ENCODE data around the gene RORC.

The RORC gene

DNA sequence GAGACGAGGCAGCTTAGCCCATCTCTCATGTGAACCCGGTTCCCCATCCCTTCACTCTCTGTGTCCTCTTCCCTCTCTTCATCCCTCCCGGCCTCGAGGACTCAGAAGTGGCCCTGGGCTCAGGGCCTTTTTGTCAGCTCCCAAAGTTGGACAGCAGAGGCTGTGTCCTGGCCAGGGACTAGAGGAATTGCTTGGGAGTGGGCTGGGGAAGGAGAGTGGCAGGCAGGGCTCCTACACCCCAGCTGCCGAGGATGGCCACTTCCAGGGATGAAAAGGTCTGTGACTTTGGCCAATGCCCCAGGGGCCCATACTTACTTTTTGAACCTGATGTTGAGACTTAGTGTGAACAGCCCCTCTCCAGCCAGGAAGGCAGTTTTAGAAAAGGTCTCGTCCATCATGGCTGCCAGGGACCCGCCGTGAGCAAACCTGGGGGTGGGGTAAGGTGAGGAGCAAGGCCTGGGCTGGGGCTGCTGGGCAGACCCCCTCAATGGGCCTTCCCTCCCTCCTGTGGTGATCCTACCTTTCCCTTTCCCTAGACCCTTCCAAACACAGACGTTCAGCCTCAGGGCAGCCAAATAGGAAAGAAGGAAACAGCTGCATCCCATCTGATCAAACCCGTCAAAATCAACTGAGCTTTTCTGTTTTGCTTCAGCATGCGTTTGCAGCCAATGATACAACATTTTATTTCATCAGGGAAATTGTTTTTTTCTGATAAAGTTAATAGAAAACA, 16.4 kb upstream of the RORC start:
- DNase-seq (ENCODE audit: low spot score): no peak

DNA sequence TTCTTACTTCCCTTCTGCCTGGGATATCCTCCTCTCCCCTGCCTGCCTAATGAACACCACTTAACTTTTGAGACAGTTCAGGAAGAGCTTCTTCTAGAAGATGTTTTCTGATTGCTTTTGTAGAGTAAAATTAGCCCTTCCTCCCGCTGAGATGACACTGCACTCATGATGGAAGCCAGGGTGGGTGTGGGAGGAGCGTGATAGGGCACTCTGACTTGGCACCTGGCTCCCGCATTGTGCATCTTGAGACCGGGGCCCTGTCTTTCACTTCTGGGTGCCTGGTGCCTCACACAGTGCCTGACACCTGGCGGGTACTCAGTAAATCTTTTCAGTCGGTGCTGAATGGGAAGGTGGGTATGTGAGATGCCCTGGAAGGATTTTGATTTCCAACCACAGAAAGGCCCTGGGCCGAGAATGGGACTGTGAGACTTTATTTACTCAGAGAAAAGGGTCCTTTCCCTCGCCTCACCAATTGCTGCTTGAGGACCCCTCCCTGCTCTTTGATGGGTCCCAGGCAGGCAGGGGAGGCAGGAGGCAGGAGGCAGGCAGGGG, 15.2 kb upstream of the RORC start:
- no peak for DNase-seq (ENCODE audit: low spot score)

DNA sequence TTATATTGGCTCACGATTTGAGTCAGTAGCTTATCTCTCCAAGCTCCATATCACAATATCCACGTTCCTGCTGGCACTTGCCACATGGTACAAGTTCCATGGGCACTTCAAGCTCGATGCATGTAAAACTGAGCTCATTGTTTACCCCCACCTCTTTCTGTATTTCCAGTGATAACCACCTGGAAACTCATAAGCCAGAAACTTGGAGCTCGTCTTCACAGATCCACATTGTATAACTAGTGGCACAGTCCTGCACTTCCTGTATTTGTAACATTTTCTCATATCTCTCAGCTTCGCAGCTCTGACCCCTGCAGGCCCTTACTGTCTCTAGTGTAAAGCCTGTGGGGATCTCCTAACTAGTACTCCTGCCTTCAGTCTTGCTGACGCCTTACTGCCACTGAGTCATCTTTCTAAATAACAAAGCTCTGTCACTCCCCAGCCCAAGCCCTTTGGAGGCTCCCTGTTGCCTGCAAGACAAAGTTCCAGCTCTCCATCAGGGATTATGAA, 14.5 kb upstream of the RORC start:
- DNase-seq (ENCODE audit: low spot score): no peak

DNA sequence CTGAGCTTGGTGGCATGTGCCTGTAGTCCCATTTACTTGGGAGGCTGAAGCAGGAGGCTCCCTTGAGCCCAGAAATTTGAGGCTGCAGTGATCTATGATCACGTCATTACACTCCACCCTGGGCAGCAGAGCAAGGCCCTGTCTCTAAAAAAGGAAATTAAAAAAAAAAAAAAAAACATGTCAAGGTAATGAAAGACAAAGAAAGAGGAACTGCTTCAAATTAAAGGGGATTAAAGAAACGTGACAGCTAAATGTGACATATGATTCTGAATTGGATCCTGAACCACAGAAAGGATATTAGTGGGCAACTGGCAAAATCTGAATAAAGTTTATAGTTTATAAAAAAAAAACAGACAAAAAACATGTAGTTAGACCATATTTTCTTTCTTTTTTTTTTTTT, 11.8 kb upstream of the RORC start:
- no peak for DNase-seq (ENCODE audit: low spot score)

DNA sequence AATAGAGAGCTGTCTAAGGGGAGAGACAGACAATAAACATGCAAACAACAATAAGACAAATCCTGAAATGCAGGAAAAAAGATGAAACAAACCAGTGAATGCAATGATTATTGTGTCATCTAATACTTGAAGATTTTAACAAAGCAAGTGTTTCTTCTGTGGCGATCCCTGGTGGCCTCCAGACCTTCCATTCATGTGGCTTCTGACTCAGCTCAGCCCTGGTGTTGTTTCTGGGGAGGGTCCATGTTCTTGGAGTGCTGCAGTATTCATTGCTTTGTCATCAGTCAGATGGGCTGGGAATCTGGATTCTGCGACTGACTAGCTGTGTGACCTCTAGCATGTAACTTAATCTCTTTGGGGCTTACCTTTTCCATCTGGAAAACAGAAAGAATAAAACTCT, 9.5 kb upstream of the RORC start:
- DNase-seq (ENCODE audit: low spot score): no peak

DNA sequence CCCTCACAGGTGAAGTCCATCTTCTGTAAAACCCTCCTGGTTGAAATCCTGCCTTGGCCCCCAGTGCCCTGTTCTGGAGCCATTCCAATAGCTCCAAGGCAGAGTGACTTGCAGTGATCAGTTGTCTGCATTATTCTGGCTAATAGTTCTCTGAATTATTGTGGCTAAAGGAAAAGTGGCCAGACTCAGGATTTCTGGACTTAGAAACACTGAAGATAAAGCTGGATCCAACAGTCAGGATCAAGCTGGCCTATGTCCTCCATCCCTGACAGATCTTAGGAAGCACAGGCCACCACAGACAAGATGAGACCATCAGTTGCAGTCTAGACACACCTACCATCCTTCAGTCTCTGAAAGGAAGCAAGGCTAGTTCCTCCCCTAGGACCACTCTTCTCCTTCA, 8.8 kb upstream of the RORC start:
- DNase-seq (ENCODE audit: low spot score): no peak

DNA sequence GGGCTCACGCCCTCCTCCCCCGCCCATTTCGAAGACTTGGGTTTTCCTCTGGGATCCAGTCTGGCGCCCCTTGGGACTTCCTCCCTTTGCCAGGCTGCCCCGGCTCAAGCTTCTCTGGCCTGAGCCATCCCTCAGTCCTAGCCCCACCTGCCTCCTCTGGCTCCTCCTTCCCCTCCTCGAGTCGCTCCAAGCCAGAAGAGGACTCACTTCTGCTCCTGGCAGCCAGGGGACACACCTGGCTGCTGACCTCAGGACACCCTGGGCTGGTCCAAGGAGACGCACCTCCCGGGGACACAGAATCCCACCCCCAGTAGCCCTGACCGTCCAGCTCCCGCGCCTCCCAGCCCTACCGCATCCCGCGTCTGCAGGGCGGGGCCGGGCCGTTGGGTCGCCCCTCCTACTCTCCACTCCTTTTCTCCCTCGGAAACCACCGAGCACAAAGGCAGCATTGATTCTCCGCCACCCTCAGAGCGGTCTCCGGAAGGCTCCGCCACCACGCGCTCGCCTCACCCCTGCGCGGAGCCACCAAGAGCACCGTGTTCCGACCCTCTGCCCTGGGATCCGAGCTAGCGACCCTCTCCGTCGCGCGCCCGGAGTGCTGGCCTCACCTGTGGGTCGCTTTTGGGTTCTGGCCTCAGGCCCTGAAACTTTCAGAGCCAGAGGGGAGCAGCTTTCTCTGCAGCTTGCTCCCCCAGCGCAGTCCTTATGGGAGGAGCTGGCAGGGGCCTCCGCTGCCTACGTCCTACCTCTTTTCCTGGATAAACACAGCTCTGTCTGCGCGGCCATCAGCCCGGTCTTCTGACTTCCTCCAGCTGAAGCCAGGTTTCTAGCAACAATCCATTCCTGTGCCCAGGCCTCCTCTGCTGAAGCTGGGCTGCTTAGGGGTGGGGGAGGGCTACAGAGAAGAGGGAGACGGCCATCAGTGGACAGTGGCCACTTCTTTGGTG, 8.1 kb upstream of the RORC start, which contains the start of gene C2CD4D:
Gene C2CD4D (minus strand): TSS at position 364 of the 947 bp plus-strand sequence. CDS start 831 bp downstream, outside the sequence.
- DNase-seq (ENCODE audit: low spot score): no peak

DNA sequence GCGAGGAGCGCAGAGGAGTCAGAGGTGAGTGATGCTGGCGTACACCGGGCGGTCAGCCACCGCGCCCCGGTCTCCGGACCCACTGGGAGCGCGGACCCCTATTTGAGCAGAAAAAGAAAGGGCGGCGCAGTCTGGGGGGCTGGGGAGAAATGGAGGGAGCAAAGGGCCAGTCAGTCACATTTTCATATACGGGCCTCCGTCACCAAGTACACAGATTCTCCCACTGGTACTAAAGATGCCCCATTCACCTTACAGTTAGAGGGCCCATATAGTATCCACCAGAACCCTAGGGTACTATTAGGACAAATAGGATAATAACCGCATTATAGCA, 7.4 kb upstream of the RORC start:
- DNase-seq (ENCODE audit: low spot score): no peak

DNA sequence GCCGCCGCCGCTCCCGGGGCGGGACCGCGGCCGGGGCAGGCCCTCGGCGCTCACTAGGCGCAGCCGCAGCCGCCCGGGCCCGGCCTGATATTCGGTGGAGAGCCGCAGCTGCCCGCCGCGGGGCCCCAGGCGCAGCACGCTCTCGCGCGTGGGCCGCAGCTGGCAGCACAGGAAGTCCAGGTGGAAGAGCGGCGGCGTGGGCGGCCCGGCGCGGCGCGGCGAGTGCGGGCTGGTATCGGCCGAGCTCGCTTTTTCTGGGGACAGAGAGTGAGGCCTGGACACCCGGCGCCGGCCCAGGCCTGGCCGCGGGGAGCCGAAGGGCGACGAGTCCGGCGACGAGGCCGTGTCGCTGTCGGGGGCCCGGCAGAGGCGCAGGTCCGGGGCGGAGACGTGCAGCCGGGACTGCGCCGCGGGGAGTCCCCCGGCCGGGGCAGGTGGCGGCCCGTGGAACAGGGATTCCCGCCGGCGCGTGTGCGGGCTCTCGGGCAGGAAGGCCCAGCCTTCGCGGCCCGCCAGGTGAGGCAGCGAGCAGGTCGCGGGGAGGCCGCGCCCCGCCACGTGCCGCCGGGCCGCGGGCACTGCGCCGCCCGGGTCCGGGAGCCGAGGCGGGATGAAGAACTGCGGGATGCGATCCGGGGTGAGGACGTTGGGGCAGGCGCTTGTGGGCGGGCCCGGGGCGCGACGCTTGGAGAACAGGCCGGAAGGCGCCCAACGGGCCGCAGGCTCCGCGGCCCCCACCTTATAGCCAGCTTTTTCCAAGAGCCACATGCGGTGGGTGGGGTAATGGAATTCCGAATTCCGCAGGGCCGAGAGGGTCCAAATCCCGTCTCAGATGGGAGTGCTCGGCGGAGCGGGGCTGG, 6.8 kb upstream of the RORC start:
- DNase-seq (ENCODE audit: low spot score): no peak

DNA sequence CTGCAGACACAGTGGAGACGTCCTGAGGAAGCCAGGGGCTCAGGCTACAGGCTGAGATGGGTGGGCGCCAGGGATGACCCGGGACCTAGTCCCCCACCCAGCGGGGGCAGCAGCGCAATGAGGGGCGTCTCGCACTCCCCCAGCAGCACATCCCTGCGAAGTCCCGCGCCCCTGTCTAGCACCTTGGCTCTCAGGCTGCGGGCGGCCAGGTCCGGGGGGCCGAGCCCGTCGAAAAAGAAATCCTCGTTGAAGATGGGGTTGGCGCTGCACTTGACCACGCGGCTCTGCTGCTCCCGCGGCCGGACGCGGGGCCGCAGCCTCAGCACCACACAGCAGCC, 6.3 kb upstream of the RORC start:
- DNase-seq (ENCODE audit: low spot score): no peak

DNA sequence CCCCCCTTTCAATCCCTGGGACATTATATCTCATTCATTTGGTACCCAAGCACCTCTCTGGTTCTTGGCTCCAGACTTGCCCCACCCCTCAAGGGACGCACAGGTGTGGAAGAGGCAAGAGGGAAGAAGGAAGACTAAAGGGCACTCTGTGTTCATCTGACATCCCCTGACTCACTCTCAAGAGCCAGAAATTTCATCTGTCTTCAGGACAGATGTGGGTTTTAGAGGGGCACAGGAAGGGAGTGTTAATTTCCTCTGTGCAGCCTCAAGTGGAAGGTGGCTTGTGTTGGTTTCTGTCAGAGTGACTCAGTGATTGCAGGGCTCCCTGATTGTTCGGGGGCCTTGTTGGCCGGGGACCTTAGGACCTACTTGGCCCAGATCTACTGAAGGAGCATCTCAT, 5.6 kb upstream of the RORC start:
- DNase-seq (ENCODE audit: low spot score): no peak

DNA sequence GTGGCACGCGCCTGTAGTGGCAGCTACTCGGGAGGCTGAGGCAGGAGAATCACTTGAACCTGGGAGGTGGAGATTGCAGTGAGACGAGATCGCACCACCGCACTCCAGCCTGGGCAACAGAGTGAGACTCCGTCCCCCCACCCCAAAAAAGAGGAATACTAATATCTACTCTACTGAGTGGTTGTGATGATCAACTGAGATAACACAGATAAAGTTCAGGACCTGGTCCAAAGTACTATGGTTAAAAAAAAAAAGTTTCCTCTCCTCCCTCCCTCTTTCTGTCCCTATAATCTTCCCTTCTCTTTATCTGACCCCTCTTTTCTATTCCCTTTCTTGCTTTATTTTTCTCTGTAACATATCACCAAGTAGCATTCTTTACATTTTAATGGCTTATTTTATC, 4.0 kb upstream of the RORC start:
- no peak for DNase-seq (ENCODE audit: low spot score)

DNA sequence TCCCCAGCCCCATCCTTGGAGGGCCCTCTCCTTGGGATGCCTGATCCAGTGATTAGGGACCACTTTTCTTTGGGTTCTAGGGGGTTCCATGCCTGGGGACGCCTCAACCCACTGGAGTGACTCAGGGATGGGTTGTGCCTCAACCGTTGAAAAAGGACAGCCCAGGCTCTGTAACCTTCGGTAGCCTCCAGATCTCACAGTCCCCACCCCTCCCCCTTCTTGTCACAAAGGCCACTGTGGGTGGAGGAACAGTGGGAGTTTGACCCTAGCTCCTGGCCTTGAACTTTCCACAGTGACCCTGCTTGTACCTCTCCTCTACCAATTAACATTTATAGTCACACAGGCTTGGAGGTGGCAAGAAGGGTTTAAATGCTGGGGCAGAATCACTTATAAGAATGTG, 2.6 kb upstream of the RORC start:
- DNase-seq (ENCODE audit: low spot score): no peak

DNA sequence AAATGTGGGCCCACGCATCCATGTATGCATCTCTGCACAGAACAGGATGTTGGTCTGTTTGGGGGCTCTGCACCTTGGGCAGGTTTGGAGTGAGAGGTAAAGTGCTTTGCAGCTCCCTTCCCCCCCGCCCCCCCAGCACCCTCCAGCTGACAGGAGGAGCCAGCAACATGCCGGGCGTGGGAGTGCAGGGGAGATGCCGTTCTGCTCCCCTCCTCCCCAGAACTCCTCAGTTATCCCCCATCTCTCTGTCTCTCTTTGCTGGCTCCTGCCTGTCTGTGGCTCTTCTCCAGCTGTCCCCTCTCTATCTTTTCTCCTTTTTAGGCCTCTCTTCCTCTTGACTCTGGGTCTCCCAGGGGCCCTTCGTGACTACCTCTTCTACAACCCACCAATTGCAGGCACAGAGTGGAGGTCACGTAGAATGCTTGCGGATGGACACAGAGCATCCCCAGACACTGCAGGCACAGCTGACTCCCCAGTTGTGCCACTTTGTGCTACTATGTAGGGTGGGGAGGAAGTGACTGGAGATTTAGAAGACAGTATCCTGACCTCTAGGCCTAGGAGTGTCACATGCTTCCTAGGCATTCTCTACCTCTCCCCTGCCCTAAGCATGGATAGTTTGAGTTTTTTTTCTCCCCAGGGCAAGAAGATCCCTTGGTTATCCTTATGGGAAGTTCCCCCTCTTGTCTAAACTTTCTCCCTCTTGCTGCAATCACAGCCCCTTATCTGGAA, 1.7 kb upstream of the RORC start:
- no peak for DNase-seq (ENCODE audit: low spot score)

DNA sequence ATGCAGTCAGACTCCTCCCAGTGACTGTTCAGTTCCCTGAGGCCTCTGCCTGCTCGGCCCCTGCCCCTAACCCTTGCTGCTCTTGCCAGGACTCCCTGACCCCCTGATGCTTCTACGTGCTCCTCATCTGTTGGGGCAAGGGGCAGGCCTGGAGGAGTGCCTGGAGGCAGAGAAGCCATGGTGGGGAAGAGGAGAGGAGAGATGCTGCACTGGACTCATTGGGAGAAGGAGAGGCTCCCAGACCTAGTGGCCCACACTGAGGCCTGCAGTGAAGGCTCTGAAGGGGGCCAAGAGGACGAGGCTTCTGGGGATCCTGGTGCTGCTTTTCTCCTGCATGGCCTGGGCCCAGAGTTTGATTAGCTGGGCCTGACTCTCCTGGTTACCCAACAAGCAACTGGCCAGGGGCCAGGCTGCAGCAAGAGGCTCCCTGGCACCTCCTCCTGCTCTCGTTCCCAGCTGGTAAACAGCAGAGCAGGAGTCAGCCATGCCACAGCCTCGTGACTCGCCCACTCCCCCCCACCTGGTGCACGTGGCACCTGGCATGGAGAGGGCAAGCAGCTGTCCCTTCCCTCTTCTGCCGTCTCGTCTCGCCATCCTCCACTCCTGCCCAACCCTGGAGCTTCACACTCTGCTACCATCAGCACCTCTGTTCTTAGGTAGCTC, 847 bp upstream of the RORC start:
- no peak for DNase-seq (ENCODE audit: low spot score)

DNA sequence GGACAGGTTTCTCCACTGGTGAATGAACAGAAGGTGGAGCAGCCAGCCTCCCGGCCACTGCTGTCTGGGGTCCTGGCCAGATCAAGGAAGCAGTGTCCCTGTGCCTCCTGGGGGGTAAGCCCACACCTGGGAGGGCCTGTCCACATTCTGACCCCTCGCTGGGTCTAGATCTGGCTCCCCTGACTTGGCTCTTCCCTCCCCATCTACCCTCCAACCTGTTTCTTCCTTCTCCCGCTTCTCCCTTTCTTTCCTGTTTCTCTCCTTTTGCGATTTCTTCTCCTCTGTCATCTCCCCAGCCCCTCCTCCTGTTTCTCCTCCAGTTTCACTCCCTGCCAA, 378 bp downstream of the RORC start:
- no peak for DNase-seq (ENCODE audit: low spot score)

DNA sequence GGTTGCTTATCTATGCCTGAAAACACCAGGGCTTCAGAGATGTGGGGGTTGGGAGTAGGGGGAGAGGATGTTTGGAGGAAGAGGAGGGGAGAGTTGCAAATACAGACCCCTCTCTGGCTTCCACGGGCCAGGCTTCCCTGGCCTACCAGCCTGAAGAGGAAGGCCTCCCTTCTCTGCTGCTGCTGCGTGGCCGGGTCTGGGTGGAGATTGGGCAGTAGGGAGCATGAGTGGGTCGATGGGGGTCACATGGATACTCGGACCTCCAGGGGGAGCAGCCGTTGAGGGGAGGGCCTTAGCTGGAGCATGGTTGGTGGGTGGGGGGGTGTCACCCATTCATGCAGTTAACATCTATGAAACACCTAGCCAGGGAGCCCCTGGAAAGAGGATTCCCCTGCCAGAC, 1.5 kb downstream of the RORC start:
- no peak for DNase-seq (ENCODE audit: low spot score)

DNA sequence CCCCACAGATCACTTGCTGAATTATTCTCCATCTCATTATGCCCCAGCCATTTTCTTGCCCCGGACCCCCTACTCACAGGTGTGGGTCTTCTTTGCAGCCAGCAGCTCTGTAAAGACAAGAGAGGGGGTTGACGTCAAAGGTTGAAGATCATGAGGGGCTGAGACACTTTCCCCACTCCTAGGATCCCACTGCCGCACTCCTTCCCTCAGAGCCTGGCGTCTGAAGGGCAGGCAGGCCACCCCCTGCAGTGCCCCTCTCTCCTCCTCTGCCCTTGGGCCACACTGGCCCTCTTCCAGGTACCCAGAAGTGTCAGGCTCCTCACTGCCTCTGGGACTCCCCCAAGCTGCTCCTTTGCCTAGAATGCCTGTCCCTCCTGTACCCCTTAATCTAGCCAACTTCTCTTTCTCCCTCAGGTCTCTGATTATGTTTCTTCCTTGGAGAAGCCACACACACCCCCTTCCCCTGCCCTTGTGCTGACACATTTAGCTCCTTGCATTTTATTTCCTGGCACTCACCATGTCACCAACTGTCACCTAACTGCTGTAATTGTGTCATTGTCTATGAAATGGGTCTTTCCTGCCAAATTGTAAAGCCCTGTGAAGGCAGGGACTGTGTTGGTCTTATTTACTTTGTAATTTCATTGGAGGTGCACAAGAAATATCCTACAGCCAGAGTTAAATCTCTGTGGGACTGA, 2.1 kb downstream of the RORC start:
- no peak for DNase-seq (ENCODE audit: low spot score)

DNA sequence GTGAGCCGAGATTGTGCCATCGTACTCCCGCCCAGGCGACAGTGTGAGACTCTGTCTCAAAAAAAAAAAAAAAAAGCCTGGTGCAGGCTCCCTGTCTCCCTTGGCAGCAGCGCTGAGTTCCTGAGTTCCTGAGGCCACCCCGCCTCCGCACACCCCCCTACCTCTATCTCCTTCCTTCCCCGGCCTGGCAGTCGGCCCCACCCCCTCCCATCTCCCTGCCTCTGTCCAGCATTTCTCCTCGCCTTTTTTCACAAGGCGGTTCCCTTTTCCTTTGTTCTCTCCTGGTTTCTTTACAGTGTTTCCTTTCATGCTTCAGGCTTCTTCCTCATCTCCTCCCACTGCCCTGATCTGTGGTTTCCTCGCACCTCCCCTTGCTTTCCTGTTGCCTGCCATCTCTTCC, 2.7 kb downstream of the RORC start:
- DNase-seq (ENCODE audit: low spot score): no peak

DNA sequence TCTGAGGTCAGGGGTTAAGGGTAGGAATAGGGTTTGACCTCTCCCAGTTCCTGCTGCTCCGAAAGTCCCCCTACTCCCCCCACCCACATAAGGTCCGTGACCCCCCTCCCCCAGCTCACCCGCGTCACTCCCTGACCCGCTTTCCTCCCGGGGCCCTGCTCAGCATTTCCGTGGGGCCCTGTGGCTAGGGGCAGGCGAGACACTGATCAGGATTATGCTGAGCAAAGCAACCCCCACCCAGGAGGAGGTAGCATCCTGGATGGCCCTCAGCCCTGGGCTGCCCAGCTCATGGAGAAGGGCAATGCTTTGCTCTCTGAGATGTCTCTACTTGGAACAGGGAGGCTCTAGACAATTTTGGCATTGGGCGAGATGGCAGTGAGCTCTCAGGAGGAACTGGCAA, 3.7 kb downstream of the RORC start:
- DNase-seq (ENCODE audit: low spot score): no peak

Data from hematopoietic multipotent progenitor cell treated with erythropoietin and hydrocortisone succinate and interleukin-3 and kit ligand, for 15 days (in vitro differentiated cells).